Measurements from ENCODE around the gene CCR6. TPM values are rescaled to one million over a fixed set of nuclear protein-coding genes. Genes with fewer than 3 reads are reported as not detected.
"Not testable (repeated sequence)": the region's sequence is repeated elsewhere in the genome, so short reads cannot be mapped to it uniquely, and the experiment has no call there.

CCR6 gene
- total and polyA plus RNA-seq, 2 of the 8 experiments (the other 6 are each of a cell fraction or from before 2014, with no cell fraction given): 0.06 TPM; not detected in 1

GRCh38 chr6:167169867-167170266 is 47.0 kb downstream of the CCR6 start:
- Histone ChIP-seq H2AK5ac (ENCODE audit: low read depth, low read length) (peak overlapping the region; percentile 98; the same call in 1 of the 2 replicates), H2BK20ac (ENCODE audit: low read length) (peak overlapping the region; percentile 93; the same call in 1 of the 2 replicates), H2BK12ac (ENCODE audit: low read depth, low read length) (peak overlapping the region; percentile 99; the same call in 1 of the 2 replicates), H2BK15ac (ENCODE audit: low read length) (peak overlapping the region; percentile 90; the same call in 1 of the 2 replicates), H2BK5ac (ENCODE audit: low read depth, low read length) (peak overlapping the region; percentile 60; the same call in 1 of the 2 replicates)
- H3K4me2 ChIP-seq (ENCODE audit: insufficient read depth in 1 of 2, low read depth in 2 of 2, low read length in 2 of 2); H4K5ac ChIP-seq (ENCODE audit: insufficient read length, low read depth, low read length); H2BK120ac ChIP-seq (replicated peaks; ENCODE audit: low read depth, low read length); H3K79me1 ChIP-seq (ENCODE audit: low read depth, low read length); H3K18ac ChIP-seq (ENCODE audit: extremely low read depth, low read length); H3K27ac ChIP-seq (ENCODE audit: low read depth, low read length); H3K23ac ChIP-seq (ENCODE audit: insufficient read length); H3K4me3 ChIP-seq (ENCODE audit: extremely low read depth in 1 of 4, insufficient read depth in 2 of 4, low read depth in 3 of 4, low read length in 4 of 4); POLR2A ChIA-PET (ENCODE audit: partially characterized antibody); H3K23me2 ChIP-seq (ENCODE audit: low read depth, low read length); H4K8ac ChIP-seq (ENCODE audit: extremely low read depth, insufficient read depth, low read length); H3K56ac ChIP-seq (replicated peaks; ENCODE audit: insufficient read length, low read depth, low read length); H3K14ac ChIP-seq (ENCODE audit: insufficient read length); H3K36me3 ChIP-seq (ENCODE audit: control insufficient read depth in 2 of 4, insufficient read depth in 4 of 4, low read length in 3 of 4); H3K27me3 ChIP-seq (replicated peaks in 1 of 4; ENCODE audit: control insufficient read depth in 3 of 4, extremely low read depth in 1 of 4, insufficient read depth in 3 of 4, low read length in 3 of 4); H2AFZ ChIP-seq (ENCODE audit: low read length); H4K20me1 ChIP-seq (replicated peaks in 1 of 2; ENCODE audit: control insufficient read depth in 1 of 2, insufficient read depth in 2 of 2, low read length in 2 of 2); H3K79me2 ChIP-seq (ENCODE audit: control insufficient read depth in 1 of 2, insufficient read depth in 2 of 2, low read length in 2 of 2); H3K4me1 ChIP-seq (replicated peaks in 1 of 4; ENCODE audit: control insufficient read depth in 3 of 4, insufficient read depth in 4 of 4, low read length in 3 of 4); DNase-seq (ENCODE audit: low read depth in 1 of 2, low spot score in 2 of 2); H3K9me3 ChIP-seq (ENCODE audit: insufficient read depth in 2 of 2, low read depth in 1 of 2, low read length in 1 of 2); H3K9ac ChIP-seq (replicated peaks in 1 of 4; ENCODE audit: extremely low read depth in 1 of 4, low read depth in 3 of 4, low read length in 3 of 4); H3K4ac ChIP-seq (replicated peaks; ENCODE audit: insufficient read length, low read depth, low read length); H4K91ac ChIP-seq (replicated peaks; ENCODE audit: insufficient read length, low read length); CTCF ChIA-PET (ENCODE audit: partially characterized antibody): not testable (repeated sequence)
- FAIRE-seq: peak; percentile 45
- WGBS, 2 experiments (ENCODE audit: extremely low coverage in 1 of 2, insufficient coverage in 1 of 2, insufficient read length in 1 of 2, insufficient replicate concordance in 2 of 2, low coverage in 1 of 2, low lambda C conversion rate in 2 of 2, missing lambda C conversion rate in 1 of 2): 93% methylated on average over 2 of the region's 13 CpGs; no CpG with 5 or more reads in 1 of the 2 experiments

GRCh38 chr6:167171300-167171699 is 48.4 kb downstream of the CCR6 start:
- H3K4ac ChIP-seq (replicated peaks; ENCODE audit: insufficient read length, low read depth, low read length); H4K91ac ChIP-seq (replicated peaks; ENCODE audit: insufficient read length, low read length); H4K8ac ChIP-seq (ENCODE audit: extremely low read depth, insufficient read depth, low read length); H2BK15ac ChIP-seq (ENCODE audit: low read length); H3K36me3 ChIP-seq (ENCODE audit: control insufficient read depth in 2 of 4, insufficient read depth in 4 of 4, low read length in 3 of 4); DNase-seq (ENCODE audit: low read depth in 1 of 2, low spot score in 2 of 2); H2BK120ac ChIP-seq (replicated peaks; ENCODE audit: low read depth, low read length); H3K9ac ChIP-seq (replicated peaks in 1 of 4; ENCODE audit: extremely low read depth in 1 of 4, low read depth in 3 of 4, low read length in 3 of 4); H3K23ac ChIP-seq (ENCODE audit: insufficient read length); H3K79me2 ChIP-seq (ENCODE audit: control insufficient read depth in 1 of 2, insufficient read depth in 2 of 2, low read length in 2 of 2); FAIRE-seq; H3K4me2 ChIP-seq (ENCODE audit: insufficient read depth in 1 of 2, low read depth in 2 of 2, low read length in 2 of 2); H3K23me2 ChIP-seq (ENCODE audit: low read depth, low read length); CTCF ChIA-PET (ENCODE audit: partially characterized antibody); H2BK12ac ChIP-seq (ENCODE audit: low read depth, low read length); H2AFZ ChIP-seq (ENCODE audit: low read length); H3K27me3 ChIP-seq (replicated peaks in 1 of 4; ENCODE audit: control insufficient read depth in 3 of 4, extremely low read depth in 1 of 4, insufficient read depth in 3 of 4, low read length in 3 of 4); POLR2A ChIA-PET (ENCODE audit: partially characterized antibody); H3K79me1 ChIP-seq (ENCODE audit: low read depth, low read length); H3K56ac ChIP-seq (replicated peaks; ENCODE audit: insufficient read length, low read depth, low read length); H4K20me1 ChIP-seq (replicated peaks in 1 of 2; ENCODE audit: control insufficient read depth in 1 of 2, insufficient read depth in 2 of 2, low read length in 2 of 2); H3K9me3 ChIP-seq (ENCODE audit: insufficient read depth in 2 of 2, low read depth in 1 of 2, low read length in 1 of 2); H2AK5ac ChIP-seq (ENCODE audit: low read depth, low read length); H4K5ac ChIP-seq (ENCODE audit: insufficient read length, low read depth, low read length); H2BK5ac ChIP-seq (ENCODE audit: low read depth, low read length); H3K4me1 ChIP-seq (replicated peaks in 1 of 4; ENCODE audit: control insufficient read depth in 3 of 4, insufficient read depth in 4 of 4, low read length in 3 of 4); H3K18ac ChIP-seq (ENCODE audit: extremely low read depth, low read length); H3K27ac ChIP-seq (ENCODE audit: low read depth, low read length); H3K4me3 ChIP-seq (ENCODE audit: extremely low read depth in 1 of 4, insufficient read depth in 2 of 4, low read depth in 3 of 4, low read length in 4 of 4); H2BK20ac ChIP-seq (ENCODE audit: low read length); H3K14ac ChIP-seq (ENCODE audit: insufficient read length): not testable (repeated sequence)
- WGBS, 2 experiments (ENCODE audit: extremely low coverage in 1 of 2, insufficient coverage in 1 of 2, insufficient read length in 1 of 2, insufficient replicate concordance in 2 of 2, low coverage in 1 of 2, low lambda C conversion rate in 2 of 2, missing lambda C conversion rate in 1 of 2): 94% methylated on average over 11 of the region's 11 CpGs; no CpG with 5 or more reads in 1 of the 2 experiments

Measured in H1 (cell line).